Thymus (tissue), 11 donors: ENCODE data around the gene PIWIL4. TPM values are rescaled to one million over a fixed set of nuclear protein-coding genes. Genes with fewer than 3 reads are reported as not detected.
A peak's percentile ranks its signal among the peaks of the same experiment; 100 is the strongest.
"Not testable (repeated sequence)": the region's sequence is repeated elsewhere in the genome, so short reads cannot be mapped to it uniquely, and the experiment has no call there.

Experiments
- DNase-seq, 9 donors: peaks; one replicate each; pipeline ENCODE4 v3.0.0-alpha.2; 2013; ENCODE audit warnings: low spot score in 9 of 9, low read depth in 6 of 9, missing footprints in 1 of 9
- H3K27ac ChIP-seq, 2 donors: one replicate each; pipeline ENCODE4 v1.5.1; 2013; ENCODE audit warnings: control low read depth in 1 of 2, low read depth in 1 of 2, low read length in 1 of 2, mild to moderate bottlenecking in 1 of 2, moderate library complexity in 1 of 2
- H3K27me3 ChIP-seq, 2 donors: one replicate each; pipeline ENCODE4 v1.5.1; 2013; ENCODE audit warnings: low read length in 1 of 2; ENCODE audit not compliant: control insufficient read depth in 2 of 2, insufficient read depth in 1 of 2
- H3K36me3 ChIP-seq, 2 donors: one replicate each; pipeline ENCODE4 v1.5.1; 2013; ENCODE audit warnings: low read length in 1 of 2, mild to moderate bottlenecking in 1 of 2, moderate library complexity in 1 of 2; ENCODE audit not compliant: control insufficient read depth in 2 of 2, insufficient read depth in 2 of 2
- H3K4me1 ChIP-seq, 2 donors: one replicate each; pipeline ENCODE4 v1.5.1; 2013; ENCODE audit warnings: low read length in 2 of 2; ENCODE audit not compliant: control insufficient read depth in 2 of 2, insufficient read depth in 2 of 2
- H3K4me3 ChIP-seq, 2 donors: one replicate each; pipeline ENCODE4 v1.5.1; 2013; ENCODE audit warnings: low read length in 2 of 2, control low read depth in 1 of 2, mild to moderate bottlenecking in 1 of 2
- H3K9me3 ChIP-seq, 2 donors: one replicate each; pipeline ENCODE4 v1.5.1; 2013; ENCODE audit warnings: low read length in 1 of 2, mild to moderate bottlenecking in 1 of 2; ENCODE audit not compliant: control insufficient read depth in 2 of 2, insufficient read depth in 1 of 2
- WGBS: extraction: QIAGEN DNeasy Blood & Tissue Kit; methylation state at CpG from one replicate; pipeline ENCODE4 v1.1.7; 2013; 5-methylcytosine and 5-hydroxymethylcytosine counted together
- polyA plus RNA-seq: library from polyadenylated mRNA; stranded (reverse); fragments of 200-250 nt; gene quantifications from one replicate; pipeline ENCODE4 v1.2.3, GENCODE V29; 2013
- total RNA-seq: library from RNA; stranded (reverse); fragments of 120-200 nt; gene quantifications from one replicate; pipeline ENCODE4 v1.2.4, GENCODE V29; 2013
- donor health status: healthy.

PIWIL4 gene
- total and polyA plus RNA-seq, 2 donors, result 2.5 to 10.9 TPM

- DNase-seq, result no peak
- H3K4me3 ChIP-seq, result no peak overlapping the region
- no peak overlapping the region for H3K27ac ChIP-seq
- no peaks in the 10 kb centered on the region for H3K27me3 ChIP-seq
- WGBS, result 83% methylated on average over 2 of the region's 2 CpGs
- H3K4me1 ChIP-seq, result peaks cover 0 to 25% of the 10 kb centered on the region in 2 donors
- no peaks in the 10 kb centered on the region for H3K36me3 ChIP-seq
- H3K9me3 ChIP-seq, result no peaks in the 10 kb centered on the region
Measured at GRCh38 chr11:94636388-94636949, 69.3 kb downstream of the PIWIL4 start.

- Histone ChIP-seq H3K27ac (peak overlapping the region; percentile 53 to 60), H3K9me3 (no peaks in the 10 kb centered on the region), H3K4me1 (peaks cover 0 to 25% of the 10 kb centered on the region in 2 donors), H3K4me3 (no peak overlapping the region), H3K36me3 (no peaks in the 10 kb centered on the region), H3K27me3 (no peaks in the 10 kb centered on the region)
- WGBS, result 94% methylated on average over 4 of the region's 4 CpGs
- peak in 1 of 9 donors; percentile 38 for DNase-seq
Measured at GRCh38 chr11:94638301-94638901, 71.2 kb downstream of the PIWIL4 start.

- peaks cover 0 to 25% of the 10 kb centered on the region in 2 donors for H3K4me1 ChIP-seq
- H3K36me3 ChIP-seq, result no peaks in the 10 kb centered on the region
- 90% methylated on average over 4 of the region's 4 CpGs for WGBS
- H3K4me3 ChIP-seq, result no peak overlapping the region
- H3K27ac ChIP-seq, result peak overlapping the region; percentile 53 to 60
- H3K27me3 ChIP-seq, result no peaks in the 10 kb centered on the region
- no peak for DNase-seq
- no peaks in the 10 kb centered on the region for H3K9me3 ChIP-seq
Measured at GRCh38 chr11:94638902-94639373, 71.8 kb downstream of the PIWIL4 start.

- 95% methylated on average over 13 of the region's 13 CpGs for WGBS
- DNase-seq, result no peak
- Histone ChIP-seq H3K36me3 (no peaks in the 10 kb centered on the region), H3K9me3 (no peaks in the 10 kb centered on the region), H3K4me3 (no peak overlapping the region), H3K27me3 (no peaks in the 10 kb centered on the region), H3K4me1 (peaks cover 0 to 25% of the 10 kb centered on the region in 2 donors), H3K27ac (no peak overlapping the region)
Measured at GRCh38 chr11:94639901-94640721, 72.9 kb downstream of the PIWIL4 start.

GRCh38 chr11:94641167-94641761 lies 74.1 kb downstream of the PIWIL4 start:
- DNase-seq, result peak in 2 of 9 donors; percentile 21 to 24
- H3K27me3 ChIP-seq, result no peaks in the 10 kb centered on the region
- H3K9me3 ChIP-seq, result no peaks in the 10 kb centered on the region
- no peaks in the 10 kb centered on the region for H3K36me3 ChIP-seq
- H3K4me3 ChIP-seq, result no peak overlapping the region
- peak overlapping the region in 1 of 2 donors; percentile 69 for H3K27ac ChIP-seq
- H3K4me1 ChIP-seq, result peaks cover 0 to 25% of the 10 kb centered on the region in 2 donors
- WGBS, result 71% methylated on average over 8 of the region's 8 CpGs

GRCh38 chr11:94643186-94643585 lies 76.0 kb downstream of the PIWIL4 start:
- H3K9me3 ChIP-seq, H3K27me3 ChIP-seq, H3K36me3 ChIP-seq, DNase-seq, H3K4me3 ChIP-seq, H3K27ac ChIP-seq: not testable (repeated sequence)
- H3K4me1 ChIP-seq, result peaks cover 0 to 23% of the 10 kb centered on the region in 2 donors
- WGBS, result 91% methylated on average over 7 of the region's 8 CpGs

GRCh38 chr11:94647926-94648325 lies 80.8 kb downstream of the PIWIL4 start:
- no peak overlapping the region for H3K4me3 ChIP-seq
- no peak for DNase-seq
- H3K27ac ChIP-seq, result no peak overlapping the region
- H3K27me3 ChIP-seq, result no peaks in the 10 kb centered on the region
- 89% methylated on average over 3 of the region's 3 CpGs for WGBS
- H3K36me3 ChIP-seq, result no peaks in the 10 kb centered on the region
- no peaks in the 10 kb centered on the region for H3K9me3 ChIP-seq
- no peaks in the 10 kb centered on the region for H3K4me1 ChIP-seq

- H3K27ac ChIP-seq, result no peak overlapping the region
- no peak for DNase-seq
- WGBS, result 66% methylated on average over 2 of the region's 2 CpGs
Measured at GRCh38 chr11:94648789-94649188, 81.6 kb downstream of the PIWIL4 start.

GRCh38 chr11:94649254-94649653 lies 82.1 kb downstream of the PIWIL4 start:
- Histone ChIP-seq H3K4me1 (no peaks in the 10 kb centered on the region), H3K27me3 (no peaks in the 10 kb centered on the region), H3K9me3 (no peaks in the 10 kb centered on the region), H3K27ac (no peak overlapping the region), H3K4me3 (no peak overlapping the region), H3K36me3 (no peaks in the 10 kb centered on the region)
- no peak for DNase-seq
- WGBS, result 62% methylated on average over 2 of the region's 2 CpGs

More at GRCh38 chr11:94648789-94649188, 81.6 kb downstream of the PIWIL4 start:
- no peaks in the 10 kb centered on the region for H3K36me3 ChIP-seq
- no peaks in the 10 kb centered on the region for H3K4me1 ChIP-seq
- H3K9me3 ChIP-seq, result no peaks in the 10 kb centered on the region
- no peaks in the 10 kb centered on the region for H3K27me3 ChIP-seq
- no peak overlapping the region for H3K4me3 ChIP-seq
